Sigmoid colon (tissue), 7 donors: ENCODE measurements around the gene PCK1. TPM values are rescaled to one million over a fixed set of nuclear protein-coding genes. Genes with fewer than 3 reads are reported as not detected.
A peak's percentile ranks its signal among the peaks of the same experiment; 100 is the strongest.

Experiments used
- DNase-seq: peaks from one replicate; pipeline ENCODE4 v3.0.0-alpha.2; 2019
- H3K27ac ChIP-seq, 4 donors: fragments of 200-600 bp; sonication (generic); one replicate each; pipeline ENCODE4 v1.5.1; 2016 to 2019; ENCODE audit warnings: mild to moderate bottlenecking in 1 of 4
- H3K27me3 ChIP-seq, 3 donors: fragments of 200-600 bp; sonication (generic); one replicate each; pipeline ENCODE4 v1.5.1; 2019; ENCODE audit warnings: mild to moderate bottlenecking in 1 of 3
- H3K36me3 ChIP-seq, 4 donors: fragments of 200-600 bp; sonication (generic); one replicate each; pipeline ENCODE4 v1.5.1; 2016 to 2019
- H3K4me1 ChIP-seq, 4 donors: fragments of 200-600 bp; sonication (generic); one replicate each; pipeline ENCODE4 v1.5.1; 2017 to 2019
- H3K4me3 ChIP-seq, 4 donors: fragments of 200-600 bp; sonication (generic); one replicate each; pipeline ENCODE4 v1.5.1; 2017 to 2019; ENCODE audit warnings: mild to moderate bottlenecking in 2 of 4, moderate library complexity in 1 of 4
- H3K9me3 ChIP-seq, 4 donors: fragments of 200-600 bp in 3 of 4; sonication (generic) in 3 of 4; one replicate each; pipeline versions ENCODE4 v1.5.1 to v1.6.1; 2013 to 2019
- EP300 ChIP-seq, 4 donors: sonication (generic); formaldehyde crosslinking; IDR thresholded peaks; one replicate each; pipeline ENCODE4 v1.6.1; 2017; ENCODE audit warnings: antibody characterized with exemption in 4 of 4
- POLR2A ChIP-seq, 2 donors: fragments of 450-650 bp; IDR thresholded peaks; one replicate each; pipeline ENCODE4 v1.6.1; 2016; ENCODE audit warnings: antibody characterized with exemption in 2 of 2, mild to moderate bottlenecking in 2 of 2, moderate library complexity in 2 of 2
- POLR2AphosphoS5 ChIP-seq, 4 donors: sonication (generic); formaldehyde crosslinking; IDR thresholded peaks; one replicate each; pipeline ENCODE4 v1.6.1; 2017; ENCODE audit warnings: antibody characterized with exemption in 4 of 4
- WGBS, 2 donors: extraction: QIAGEN DNeasy Blood & Tissue Kit; methylation state at CpG; one replicate each; pipeline ENCODE4 v1.1.7; 2013; 5-methylcytosine and 5-hydroxymethylcytosine counted together
- intact Hi-C: fragments of 100-400 bp; cut with DNase I; formaldehyde crosslinking; loops from one replicate; pipeline ENCODE4 v1.15.1; 2023
- polyA plus RNA-seq, 3 donors: library from polyadenylated mRNA; stranded (reverse); fragments of 200-250 nt; gene quantifications; one replicate each; pipeline ENCODE4 v1.2.3, GENCODE V29; 2013
- total RNA-seq, 4 donors: library from RNA; depleted of rRNA; stranded (reverse); fragments of >200 nt; gene quantifications; one replicate each; pipeline ENCODE4 v1.1.0, GENCODE V29; 2016
- TF ChIP-seq, protein P1 (sequence below), 4 experiments: fragments of 450-650 bp in 3 of 4; fragments of 200-600 bp in 1 of 4; IDR thresholded peaks; one replicate each; pipeline ENCODE4 v1.5.1; 2016 to 2019; ENCODE audit warnings: antibody characterized with exemption in 4 of 4, mild to moderate bottlenecking in 3 of 4, moderate library complexity in 2 of 4
- donor health status: healthy with polysubstance abuse.
- donor health status: Bipolar disorder and iron deficiency.
- donor health status: healthy.

PCK1 gene
- total and polyA plus RNA-seq, 7 donors: 0.33 to 334 (median 7.5) TPM

DNA sequence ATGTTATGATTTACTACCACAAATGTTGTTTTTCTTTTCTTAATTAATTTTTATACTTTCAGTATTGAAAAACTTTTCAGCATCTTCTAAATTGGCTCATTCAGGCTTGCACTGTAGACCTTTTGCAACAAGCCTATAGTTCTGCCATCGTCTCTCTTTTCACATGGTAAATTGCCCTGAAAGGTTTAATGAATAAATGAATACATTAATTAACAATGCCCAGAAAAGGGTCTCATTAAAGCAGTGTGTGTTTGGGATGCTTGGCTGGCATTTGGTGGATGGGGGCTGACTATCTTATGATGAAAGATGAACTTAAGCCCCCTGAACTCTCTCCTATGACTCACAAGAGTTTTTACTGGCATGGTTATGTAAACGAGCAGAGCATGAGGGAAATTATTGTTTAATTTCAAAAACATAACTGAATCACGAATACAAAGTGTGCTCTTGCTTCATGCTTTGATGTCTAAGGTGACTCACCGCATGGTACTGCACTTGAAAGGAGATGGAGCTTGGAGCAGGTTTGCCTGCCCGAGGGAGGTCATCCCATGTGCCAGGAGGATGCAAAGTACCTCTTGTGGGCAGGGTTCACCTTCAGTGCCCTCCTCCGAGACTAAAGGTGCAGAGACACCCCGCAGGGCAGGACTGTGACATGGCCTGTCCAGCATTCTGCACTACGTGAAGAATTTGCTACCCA lies 13.8 kb upstream of the PCK1 start:
- Histone ChIP-seq H3K4me3 (no peak overlapping the region), H3K27ac (no peak overlapping the region), H3K27me3 (peaks cover 0 to 14% (median 0%) of the 10 kb centered on the region in 3 donors), H3K9me3 (no peaks in the 10 kb centered on the region), H3K4me1 (no peaks in the 10 kb centered on the region), H3K36me3 (no peaks in the 10 kb centered on the region)
- peak; percentile 57 for DNase-seq
- WGBS, 2 donors: 58 to 73% methylated on average over 8 of the region's 8 CpGs
- intact Hi-C loops: no loop called here
- TF ChIP-seq, protein P1, sequence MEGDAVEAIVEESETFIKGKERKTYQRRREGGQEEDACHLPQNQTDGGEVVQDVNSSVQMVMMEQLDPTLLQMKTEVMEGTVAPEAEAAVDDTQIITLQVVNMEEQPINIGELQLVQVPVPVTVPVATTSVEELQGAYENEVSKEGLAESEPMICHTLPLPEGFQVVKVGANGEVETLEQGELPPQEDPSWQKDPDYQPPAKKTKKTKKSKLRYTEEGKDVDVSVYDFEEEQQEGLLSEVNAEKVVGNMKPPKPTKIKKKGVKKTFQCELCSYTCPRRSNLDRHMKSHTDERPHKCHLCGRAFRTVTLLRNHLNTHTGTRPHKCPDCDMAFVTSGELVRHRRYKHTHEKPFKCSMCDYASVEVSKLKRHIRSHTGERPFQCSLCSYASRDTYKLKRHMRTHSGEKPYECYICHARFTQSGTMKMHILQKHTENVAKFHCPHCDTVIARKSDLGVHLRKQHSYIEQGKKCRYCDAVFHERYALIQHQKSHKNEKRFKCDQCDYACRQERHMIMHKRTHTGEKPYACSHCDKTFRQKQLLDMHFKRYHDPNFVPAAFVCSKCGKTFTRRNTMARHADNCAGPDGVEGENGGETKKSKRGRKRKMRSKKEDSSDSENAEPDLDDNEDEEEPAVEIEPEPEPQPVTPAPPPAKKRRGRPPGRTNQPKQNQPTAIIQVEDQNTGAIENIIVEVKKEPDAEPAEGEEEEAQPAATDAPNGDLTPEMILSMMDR (IDR thresholded peaks at IDR 0.05): no peak
- TF ChIP-seq POLR2A (IDR thresholded peaks at IDR 0.05) (no peak), POLR2AphosphoS5 (IDR thresholded peaks at IDR 0.05) (no peak), EP300 (IDR thresholded peaks at IDR 0.05) (no peak)

DNA sequence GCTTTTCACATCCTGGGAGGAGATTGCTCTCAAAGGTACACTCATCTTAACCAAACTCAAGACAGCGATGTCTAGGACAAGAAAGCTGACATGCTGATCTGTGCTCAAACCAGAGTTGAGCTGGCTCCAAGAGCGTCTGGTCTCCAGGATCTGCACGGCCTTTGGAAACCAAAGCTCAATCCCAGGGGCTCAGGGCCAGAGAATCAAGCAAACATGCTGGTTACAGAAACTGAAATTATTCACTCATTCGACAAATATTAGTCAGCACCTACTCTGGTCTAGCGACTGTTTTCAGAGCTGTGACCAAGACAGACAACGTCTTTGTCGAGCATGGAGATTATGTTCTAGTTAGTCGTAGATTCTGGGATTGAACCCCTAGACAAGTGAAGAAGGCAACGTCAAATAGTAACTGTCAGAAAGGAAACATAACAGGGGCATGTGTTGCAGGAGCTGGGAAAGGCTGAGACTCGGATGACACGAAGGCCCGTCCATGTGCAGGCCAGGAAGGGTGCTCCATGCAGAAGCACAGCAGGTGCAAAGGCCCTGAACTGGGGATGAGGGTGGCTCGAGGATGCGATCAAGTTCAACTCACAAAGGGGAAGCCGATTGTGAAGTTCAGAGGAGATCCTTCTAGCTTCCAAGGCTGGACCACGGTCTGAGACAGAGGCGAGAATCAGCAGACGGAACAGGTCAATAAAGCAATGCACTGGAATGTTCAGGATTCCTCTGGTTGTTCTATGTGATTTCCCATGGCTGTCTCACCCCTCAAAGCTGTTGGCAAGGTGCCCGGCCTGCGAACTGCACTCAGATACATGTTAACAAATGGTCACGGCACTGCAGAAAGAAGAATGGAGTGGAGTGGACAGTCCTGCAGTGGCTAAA lies 12.5 kb upstream of the PCK1 start:
- 88 to 91% methylated on average over 21 of the region's 21 CpGs for WGBS, 2 donors
- Histone ChIP-seq H3K36me3 (no peaks in the 10 kb centered on the region), H3K27ac (no peak overlapping the region), H3K4me1 (no peaks in the 10 kb centered on the region), H3K27me3 (peaks cover 0 to 15% (median 0%) of the 10 kb centered on the region in 3 donors), H3K9me3 (no peaks in the 10 kb centered on the region), H3K4me3 (no peak overlapping the region)
- TF ChIP-seq POLR2A (IDR thresholded peaks at IDR 0.05): no peak
- TF ChIP-seq POLR2AphosphoS5 (IDR thresholded peaks at IDR 0.05): no peak
- TF ChIP-seq EP300 (IDR thresholded peaks at IDR 0.05): no peak
- TF ChIP-seq, protein P1 (IDR thresholded peaks at IDR 0.05): no peak
- DNase-seq: peak; percentile 56
- intact Hi-C loops: no loop called here

DNA sequence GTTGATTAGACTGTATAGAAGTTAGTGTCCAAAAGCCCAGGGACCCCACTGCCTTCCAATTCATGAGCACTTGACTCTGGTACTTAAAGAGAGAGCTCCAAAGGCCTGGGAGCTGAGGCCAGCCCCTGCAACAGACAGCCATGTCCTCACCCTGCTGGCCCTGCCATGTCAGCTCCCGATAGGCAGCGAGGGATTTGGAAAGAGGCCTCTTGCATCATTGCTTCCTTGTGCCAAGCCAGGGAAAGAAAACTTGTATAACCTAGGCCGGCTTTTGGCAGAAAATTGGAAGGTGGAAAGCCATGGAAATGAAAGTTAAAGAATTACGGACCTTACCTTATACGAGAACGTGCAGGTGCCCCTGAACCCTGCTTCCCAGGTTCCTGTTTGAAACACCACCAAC lies 8.4 kb upstream of the PCK1 start:
- H3K36me3 ChIP-seq: no peaks in the 10 kb centered on the region
- intact Hi-C loops: no loop called here
- no peaks in the 10 kb centered on the region for H3K9me3 ChIP-seq
- 95 to 97% methylated on average over 6 of the region's 6 CpGs for WGBS, 2 donors
- no peak overlapping the region for H3K27ac ChIP-seq
- TF ChIP-seq POLR2AphosphoS5 (IDR thresholded peaks at IDR 0.05): no peak
- TF ChIP-seq, protein P1 (IDR thresholded peaks at IDR 0.05): no peak
- TF ChIP-seq EP300 (IDR thresholded peaks at IDR 0.05): no peak
- no peak for TF ChIP-seq POLR2A (IDR thresholded peaks at IDR 0.05)
- H3K4me3 ChIP-seq: no peak overlapping the region
- H3K4me1 ChIP-seq: no peaks in the 10 kb centered on the region
- peaks cover 0 to 18% (median 10%) of the 10 kb centered on the region in 3 donors for H3K27me3 ChIP-seq
- DNase-seq: no peak

DNA sequence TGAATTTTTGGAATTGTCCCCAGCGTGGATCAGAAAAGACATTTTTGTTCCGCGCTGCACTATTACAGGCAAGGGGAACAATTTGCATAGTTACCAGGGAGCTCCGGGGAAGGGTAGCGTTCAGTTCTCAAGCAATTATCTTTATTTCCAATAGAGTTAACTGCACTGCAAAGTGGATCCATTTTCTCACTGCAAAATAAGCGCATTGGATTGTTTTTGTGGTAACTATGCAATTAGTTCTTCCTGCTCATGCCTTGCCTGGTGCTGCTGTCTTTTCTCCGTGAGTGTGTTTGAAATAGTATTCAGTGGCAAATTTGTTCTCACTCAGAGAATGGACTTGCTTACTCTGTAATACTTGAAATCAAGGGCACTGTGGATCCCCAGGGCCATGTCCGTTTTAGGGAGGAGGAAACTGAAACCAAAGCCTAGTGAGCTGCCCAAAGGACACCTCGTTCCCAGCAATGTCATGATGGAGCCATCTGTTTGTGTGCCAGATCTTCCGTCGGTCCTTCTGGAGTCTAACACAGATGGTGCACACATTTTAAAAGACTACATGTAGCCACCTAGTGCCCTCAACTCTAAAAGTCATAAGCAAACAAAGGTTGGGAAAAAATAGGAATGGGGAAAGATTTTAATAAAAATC lies 7.4 kb upstream of the PCK1 start:
- H3K36me3 ChIP-seq: no peaks in the 10 kb centered on the region
- no peaks in the 10 kb centered on the region for H3K4me1 ChIP-seq
- H3K9me3 ChIP-seq: no peaks in the 10 kb centered on the region
- no peak for TF ChIP-seq POLR2AphosphoS5 (IDR thresholded peaks at IDR 0.05)
- no peak for TF ChIP-seq EP300 (IDR thresholded peaks at IDR 0.05)
- intact Hi-C loops: no loop called here
- peaks cover 0 to 21% (median 10%) of the 10 kb centered on the region in 3 donors for H3K27me3 ChIP-seq
- DNase-seq: no peak
- WGBS, 2 donors: 89% methylated on average over 11 of the region's 11 CpGs
- no peak overlapping the region for H3K4me3 ChIP-seq
- H3K27ac ChIP-seq: no peak overlapping the region
